Neuronal stem cell (in vitro differentiated cells): Measurements from ENCODE around the gene MGAT4C. TPM values are rescaled to one million over a fixed set of nuclear protein-coding genes. Genes with fewer than 3 reads are reported as not detected.
A peak's percentile ranks its signal among the peaks of the same experiment; 100 is the strongest.
"Not testable (repeated sequence)": the region's sequence is repeated elsewhere in the genome, so short reads cannot be mapped to it uniquely, and the experiment has no call there.

Experiments used
- DNase-seq: peaks from one replicate; pipeline ENCODE4 v3.0.0-alpha.2; 2013; ENCODE audit warnings: low spot score
- H2AFZ ChIP-seq: one replicate; pipeline ENCODE4 v1.6.1; 2013; ENCODE audit warnings: mild to moderate bottlenecking, low read length, inconsistent platforms
- H2AK5ac ChIP-seq: 2 replicates; pipeline ENCODE4 v1.6.1; 2013; ENCODE audit warnings: low read depth, mild to moderate bottlenecking, inconsistent platforms, low read length, moderate library complexity, mixed read lengths
- H2BK120ac ChIP-seq: 2 replicates; pipeline ENCODE4 v1.6.1; 2013; ENCODE audit warnings: low read depth, mild to moderate bottlenecking, inconsistent platforms, low read length, moderate library complexity, mixed read lengths
- H2BK12ac ChIP-seq: one replicate; pipeline ENCODE4 v1.6.1; 2013; ENCODE audit warnings: low read length, inconsistent platforms
- H2BK15ac ChIP-seq: 2 replicates; pipeline ENCODE4 v1.6.1; 2013; ENCODE audit warnings: mild to moderate bottlenecking, low read length, inconsistent platforms, mixed read lengths
- H2BK5ac ChIP-seq: one replicate; pipeline ENCODE4 v1.6.1; 2013; ENCODE audit warnings: inconsistent platforms, mild to moderate bottlenecking, low read length, moderate library complexity
- H3K14ac ChIP-seq: one replicate; pipeline ENCODE4 v1.6.1; 2013; ENCODE audit warnings: low read length, inconsistent platforms
- H3K18ac ChIP-seq: 2 replicates; pipeline ENCODE4 v1.6.1; 2013; ENCODE audit warnings: low read length, inconsistent platforms
- H3K23ac ChIP-seq: 2 replicates; pipeline ENCODE4 v1.6.1; 2013; ENCODE audit warnings: low read depth, mild to moderate bottlenecking, mixed read lengths, low read length, inconsistent platforms; ENCODE audit not compliant: poor library complexity
- H3K27ac ChIP-seq: replicated peaks from 3 replicates; pipeline ENCODE4 v1.5.1; 2013; ENCODE audit warnings: low read length, inconsistent platforms
- H3K27me3 ChIP-seq, 3 experiments: 2 replicates each; pipeline ENCODE4 v1.6.1; 2013; ENCODE audit warnings: low read length in 3 of 3, mild to moderate bottlenecking in 2 of 3, inconsistent platforms in 1 of 3, low read depth in 1 of 3, mixed read lengths in 1 of 3, moderate library complexity in 1 of 3; ENCODE audit not compliant: control insufficient read depth in 3 of 3, insufficient read depth in 3 of 3
- H3K36me3 ChIP-seq, 2 donors: replicated peaks in 1 of 2; 2 replicates each; pipeline ENCODE4 v1.6.1; 2013; ENCODE audit warnings: low read length in 2 of 2; ENCODE audit not compliant: control insufficient read depth in 2 of 2, insufficient read depth in 2 of 2
- H3K4ac ChIP-seq: 2 replicates; pipeline ENCODE4 v1.6.1; 2013; ENCODE audit warnings: inconsistent platforms, mild to moderate bottlenecking, low read length, moderate library complexity
- H3K4me1 ChIP-seq, 2 donors: 1 replicate in 1 of 2; 2 replicates in 1 of 2; pipeline ENCODE4 v1.6.1; 2013; ENCODE audit warnings: low read length in 2 of 2, low read depth in 1 of 2; ENCODE audit not compliant: control insufficient read depth in 2 of 2, insufficient read depth in 1 of 2
- H3K4me2 ChIP-seq: one replicate; pipeline ENCODE4 v1.6.1; 2013; ENCODE audit warnings: mild to moderate bottlenecking, low read length, inconsistent platforms; ENCODE audit not compliant: insufficient read depth, poor library complexity, severe bottlenecking
- H3K4me3 ChIP-seq, 2 donors: 2 replicates each; pipeline ENCODE4 v1.5.1; 2013; ENCODE audit warnings: low read length in 2 of 2, mild to moderate bottlenecking in 2 of 2, inconsistent platforms in 1 of 2, moderate library complexity in 1 of 2
- H3K79me1 ChIP-seq: one replicate; pipeline ENCODE4 v1.6.1; 2013; ENCODE audit warnings: low read depth, mild to moderate bottlenecking, inconsistent platforms, low read length, moderate library complexity
- H3K9ac ChIP-seq: one replicate; pipeline ENCODE4 v1.6.1; 2013; ENCODE audit warnings: mild to moderate bottlenecking, low read depth, low read length, inconsistent platforms; ENCODE audit not compliant: poor library complexity
- H3K9me3 ChIP-seq, 2 donors: replicated peaks in 1 of 2; 2 replicates each; pipeline versions ENCODE3 to v1.6.1; 2013; ENCODE audit warnings: low read length in 2 of 2, mild to moderate bottlenecking in 2 of 2, inconsistent platforms in 1 of 2, low read depth in 1 of 2, mixed read lengths in 1 of 2, moderate library complexity in 1 of 2; ENCODE audit not compliant: control insufficient read depth in 2 of 2, insufficient read depth in 1 of 2
- H4K8ac ChIP-seq: one replicate; pipeline ENCODE4 v1.6.1; 2013; ENCODE audit warnings: low read depth, mild to moderate bottlenecking, inconsistent platforms, low read length, moderate library complexity
- H4K91ac ChIP-seq: one replicate; pipeline ENCODE4 v1.6.1; 2013; ENCODE audit warnings: low read length, low read depth, mild to moderate bottlenecking, inconsistent platforms; ENCODE audit not compliant: poor library complexity
- WGBS, 2 donors: extraction: QIAGEN DNeasy Blood & Tissue Kit; methylation state at CpG; one replicate each; pipeline ENCODE4 v1.1.7; 2013; ENCODE audit warnings: missing lambda C conversion rate in 2 of 2, mixed read lengths in 1 of 2; ENCODE audit not compliant: insufficient read length in 2 of 2, insufficient replicate concordance in 1 of 2; ENCODE audit errors: extremely low coverage in 2 of 2; 5-methylcytosine and 5-hydroxymethylcytosine counted together
- polyA plus RNA-seq, 2 experiments: library from polyadenylated mRNA; stranded (reverse); fragments of 200-250 nt; gene quantifications; one replicate each; pipeline ENCODE4 v1.2.3, GENCODE V29; 2013

MGAT4C gene
- not detected for polyA plus RNA-seq (2013, experiment 1 of 2)
- not detected for polyA plus RNA-seq (2013, experiment 2 of 2)

- H3K27me3 ChIP-seq: no peaks in the 10 kb centered on the region
- no peak within 1 kb of the TSS for H4K91ac ChIP-seq
- no peak within 1 kb of the TSS for H3K9ac ChIP-seq
- H3K18ac ChIP-seq: no peak within 1 kb of the TSS
- no peak within 1 kb of the TSS for H4K8ac ChIP-seq
- no peak within 1 kb of the TSS for H2BK5ac ChIP-seq
- H2AK5ac ChIP-seq: no peak within 1 kb of the TSS
- no peak within 1 kb of the TSS for H3K14ac ChIP-seq
- H2BK120ac ChIP-seq: no peak within 1 kb of the TSS
- H3K4me3 ChIP-seq: no peak within 1 kb of the TSS
- no peak within 1 kb of the TSS for H3K4ac ChIP-seq
- no peak within 1 kb of the TSS for H3K27ac ChIP-seq
- H2BK15ac ChIP-seq: no peak within 1 kb of the TSS
- no peaks in the 10 kb centered on the region for H3K79me1 ChIP-seq
- WGBS, 2 donors: no CpG with 5 or more reads among the region's 3 CpGs
- H3K36me3 ChIP-seq: no peaks in the 10 kb centered on the region
- DNase-seq: no peak
- no peaks in the 10 kb centered on the region for H3K9me3 ChIP-seq
- H3K4me1 ChIP-seq: peaks cover 3 to 4% of the 10 kb centered on the region in 2 donors
- peak within 1 kb of the TSS; percentile 45 for H2AFZ ChIP-seq
- H3K4me2 ChIP-seq: no peak within 1 kb of the TSS
- no peak within 1 kb of the TSS for H2BK12ac ChIP-seq
- no peak within 1 kb of the TSS for H3K23ac ChIP-seq
Observed at GRCh38 chr12:86256163-86256562, at the start of gene MGAT4C. Gene MGAT4C (minus strand): TSS chr12:86256391.

- H3K4me1 ChIP-seq, H3K9ac ChIP-seq, H2BK5ac ChIP-seq, H2AK5ac ChIP-seq, H3K27me3 ChIP-seq, H4K91ac ChIP-seq, H2BK12ac ChIP-seq, H3K23ac ChIP-seq, H3K79me1 ChIP-seq, H3K4me2 ChIP-seq, H2BK120ac ChIP-seq, H3K9me3 ChIP-seq, H4K8ac ChIP-seq, H3K18ac ChIP-seq, DNase-seq, H3K4me3 ChIP-seq, H3K27ac ChIP-seq, H2AFZ ChIP-seq, H3K14ac ChIP-seq, H3K36me3 ChIP-seq, H2BK15ac ChIP-seq, H3K4ac ChIP-seq: not testable (repeated sequence)
- no CpG with 5 or more reads among the region's 31 CpGs for WGBS, 2 donors
Observed at GRCh38 chr12:86296396-86296795, 40.2 kb upstream of the MGAT4C start.

GRCh38 chr12:86293682-86294240 is 37.6 kb upstream of the MGAT4C start:
- Histone ChIP-seq H3K9ac (no peak overlapping the region), H2BK12ac (no peak overlapping the region), H3K4me3 (no peak overlapping the region), H3K9me3 (no peaks in the 10 kb centered on the region), H3K27me3 (no peaks in the 10 kb centered on the region), H2BK120ac (no peak overlapping the region), H3K36me3 (no peaks in the 10 kb centered on the region), H2AFZ (peak overlapping the region; percentile 29), H3K27ac (no peak overlapping the region), H2AK5ac (no peak overlapping the region), H3K23ac (no peak overlapping the region), H3K4me1 (no peaks in the 10 kb centered on the region), H3K4me2 (no peak overlapping the region), H4K8ac (no peak overlapping the region), H3K18ac (no peak overlapping the region), H4K91ac (no peak overlapping the region), H3K4ac (no peak overlapping the region), H2BK15ac (no peak overlapping the region), H3K79me1 (no peaks in the 10 kb centered on the region), H2BK5ac (no peak overlapping the region), H3K14ac (no peak overlapping the region)
- DNase-seq: no peak
- WGBS, 2 donors: no CpG with 5 or more reads among the region's 3 CpGs

GRCh38 chr12:86292480-86292879 is 36.3 kb upstream of the MGAT4C start:
- no CpG with 5 or more reads among the region's 3 CpGs for WGBS, 2 donors
- Histone ChIP-seq H3K36me3 (no peaks in the 10 kb centered on the region), H3K18ac (no peak overlapping the region), H2BK120ac (no peak overlapping the region), H3K4me2 (no peak overlapping the region), H2BK12ac (no peak overlapping the region), H4K8ac (no peak overlapping the region), H3K9me3 (no peaks in the 10 kb centered on the region), H3K9ac (no peak overlapping the region), H3K27ac (no peak overlapping the region), H2BK5ac (no peak overlapping the region), H4K91ac (no peak overlapping the region), H2BK15ac (no peak overlapping the region), H3K23ac (no peak overlapping the region), H3K27me3 (no peaks in the 10 kb centered on the region), H3K79me1 (no peaks in the 10 kb centered on the region), H3K4ac (no peak overlapping the region), H3K4me1 (no peaks in the 10 kb centered on the region), H2AFZ (no peak overlapping the region), H3K14ac (no peak overlapping the region), H3K4me3 (no peak overlapping the region), H2AK5ac (no peak overlapping the region)
- no peak for DNase-seq
